AG04450 (cell line): ENCODE results near the gene KLRD1. TPM values are rescaled to one million over a fixed set of nuclear protein-coding genes. Genes with fewer than 3 reads are reported as not detected.
"Not testable (repeated sequence)": the region's sequence is repeated elsewhere in the genome, so short reads cannot be mapped to it uniquely, and the experiment has no call there.

Experiments
- CTCF ChIA-PET: fragments of 300-600, 350-600 bp; formaldehyde crosslinking; extraction: SDS; loops from one replicate; lab custom pipeline; 2022; ENCODE audit warnings: antibody characterized with exemption, inconsistent platforms; lab: Charles Lee
- POLR2A ChIA-PET: fragments of 350-600 bp; formaldehyde crosslinking; extraction: SDS; loops from one replicate; lab custom pipeline; 2021; ENCODE audit warnings: antibody characterized with exemption, inconsistent platforms; lab: Yijun Ruan, JAX
- DNase-seq: peaks from one replicate; pipeline ENCODE4 v3.0.0-alpha.2; 2011; ENCODE audit warnings: low read depth, low spot score
- H3K27ac ChIP-seq: one replicate; pipeline ENCODE4 v1.5.1; 2012; ENCODE audit warnings: low read depth, low read length, control low read depth
- H3K27me3 ChIP-seq: one replicate; pipeline ENCODE4 v1.6.0; 2012; ENCODE audit warnings: low read length; ENCODE audit not compliant: control insufficient read depth, insufficient read depth
- H3K4me3 ChIP-seq: 2 replicates; pipeline ENCODE4 v1.5.1; 2011; ENCODE audit warnings: mild to moderate bottlenecking, low read depth, low read length, control low read depth
- H3K9me3 ChIP-seq: 2 replicates; pipeline ENCODE4 v1.5.1; 2012; ENCODE audit warnings: low read length; ENCODE audit not compliant: control insufficient read depth, insufficient read depth
- polyA plus RNA-seq: library from polyadenylated mRNA; depleted of rRNA; stranded (reverse); fragments of >200 nt; gene quantifications from 2 replicates; pipeline ENCODE4 v1.2.3, GENCODE V29; 2011
- TF ChIP-seq, protein P1 (sequence below): IDR thresholded peaks from 2 replicates; pipeline ENCODE4 v1.5.1; 2011; ENCODE audit warnings: low read depth, low read length, control low read depth, inconsistent platforms

The KLRD1 gene
- polyA plus RNA-seq, 1 experiment, result 0.33 TPM

DNA sequence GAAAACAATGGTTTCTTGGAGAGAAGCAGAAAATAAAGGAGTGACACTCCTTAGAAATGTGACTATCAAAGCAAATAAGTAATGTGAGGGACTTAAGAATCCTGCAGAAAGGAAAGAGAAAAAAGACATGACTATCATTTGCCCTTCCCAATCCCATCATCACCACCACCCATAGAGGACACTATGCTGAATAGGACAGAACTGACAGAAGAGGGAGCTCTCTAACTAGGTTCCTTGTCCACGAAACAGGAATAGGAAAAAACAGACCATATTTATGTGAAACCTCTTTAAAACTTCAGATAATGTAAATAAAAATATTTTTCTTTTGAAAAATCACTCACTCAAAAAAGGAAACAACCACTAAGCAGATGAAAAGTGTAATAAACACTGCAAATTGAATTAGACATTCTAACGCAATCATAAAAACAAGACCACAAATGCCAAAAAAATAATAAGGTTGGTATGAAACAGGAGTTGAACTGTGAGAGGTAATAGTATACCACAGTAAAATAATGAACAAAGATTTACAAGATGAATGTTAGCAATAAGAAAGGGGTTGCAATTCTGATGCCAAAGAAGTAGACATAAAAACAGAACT, 24.1 kb downstream of the KLRD1 start:
- POLR2A ChIA-PET, result no interaction called here
- CTCF ChIA-PET, result interaction anchor here (0.6 to 3.6 kb wide), 7 partner anchors 9 to 583 kb away, joined by 3 to 55 read pairs (median 4); no protein-coding TSS in a partner anchor
- TF ChIP-seq, protein P1, sequence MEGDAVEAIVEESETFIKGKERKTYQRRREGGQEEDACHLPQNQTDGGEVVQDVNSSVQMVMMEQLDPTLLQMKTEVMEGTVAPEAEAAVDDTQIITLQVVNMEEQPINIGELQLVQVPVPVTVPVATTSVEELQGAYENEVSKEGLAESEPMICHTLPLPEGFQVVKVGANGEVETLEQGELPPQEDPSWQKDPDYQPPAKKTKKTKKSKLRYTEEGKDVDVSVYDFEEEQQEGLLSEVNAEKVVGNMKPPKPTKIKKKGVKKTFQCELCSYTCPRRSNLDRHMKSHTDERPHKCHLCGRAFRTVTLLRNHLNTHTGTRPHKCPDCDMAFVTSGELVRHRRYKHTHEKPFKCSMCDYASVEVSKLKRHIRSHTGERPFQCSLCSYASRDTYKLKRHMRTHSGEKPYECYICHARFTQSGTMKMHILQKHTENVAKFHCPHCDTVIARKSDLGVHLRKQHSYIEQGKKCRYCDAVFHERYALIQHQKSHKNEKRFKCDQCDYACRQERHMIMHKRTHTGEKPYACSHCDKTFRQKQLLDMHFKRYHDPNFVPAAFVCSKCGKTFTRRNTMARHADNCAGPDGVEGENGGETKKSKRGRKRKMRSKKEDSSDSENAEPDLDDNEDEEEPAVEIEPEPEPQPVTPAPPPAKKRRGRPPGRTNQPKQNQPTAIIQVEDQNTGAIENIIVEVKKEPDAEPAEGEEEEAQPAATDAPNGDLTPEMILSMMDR, result peak; percentile 89

DNA sequence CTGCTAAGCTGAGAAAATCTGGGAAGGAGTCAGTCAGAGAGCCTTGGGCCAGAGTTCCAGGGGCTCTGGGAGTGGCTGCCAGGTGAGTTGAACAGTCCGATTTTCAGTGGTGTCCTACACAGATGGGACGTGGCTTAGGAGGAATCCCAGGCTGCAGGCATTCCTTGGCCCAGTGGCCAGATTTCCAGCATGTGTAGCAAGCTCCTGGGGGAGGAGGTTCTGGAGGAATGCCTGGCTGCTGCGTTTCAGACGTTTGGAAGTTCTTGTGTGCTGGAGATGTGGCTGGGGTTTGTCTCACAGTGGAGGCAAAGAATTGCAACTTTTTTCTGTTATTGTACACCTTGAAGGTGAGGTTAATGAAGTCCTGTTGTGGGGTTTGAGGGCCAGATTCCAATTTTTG, 28.5 kb downstream of the KLRD1 start:
- CTCF ChIA-PET, H3K4me3 ChIP-seq, H3K27me3 ChIP-seq, POLR2A ChIA-PET, H3K9me3 ChIP-seq, DNase-seq, H3K27ac ChIP-seq: not testable (repeated sequence)

More for the DNA sequence above, 24.1 kb downstream of the KLRD1 start:
- DNase-seq, result peak; percentile 16
- Histone ChIP-seq H3K9me3 (no peaks in the 10 kb centered on the region), H3K27ac (no peak overlapping the region), H3K27me3 (no peaks in the 10 kb centered on the region), H3K4me3 (no peak overlapping the region)

DNA sequence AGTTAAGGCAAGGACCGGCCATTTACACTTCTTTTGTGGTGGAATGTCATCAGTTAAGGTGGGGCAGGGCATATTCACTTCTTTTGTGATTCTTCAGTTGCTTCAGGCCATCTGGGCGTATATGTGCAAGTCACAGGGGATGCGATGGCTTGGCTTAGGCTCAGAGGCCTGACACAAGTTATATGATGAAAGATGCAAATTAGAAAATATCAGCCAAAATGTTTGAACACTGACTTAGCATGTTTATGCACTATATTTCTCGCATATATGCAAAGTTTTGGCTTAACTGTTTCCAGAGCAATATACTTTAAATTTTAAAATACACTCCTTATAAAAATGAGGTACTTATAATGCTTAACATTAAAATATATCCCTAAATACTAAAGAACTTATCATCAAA, 30.8 kb downstream of the KLRD1 start:
- H3K4me3 ChIP-seq, DNase-seq, H3K27me3 ChIP-seq, H3K9me3 ChIP-seq, CTCF ChIA-PET, POLR2A ChIA-PET, H3K27ac ChIP-seq: not testable (repeated sequence)

DNA sequence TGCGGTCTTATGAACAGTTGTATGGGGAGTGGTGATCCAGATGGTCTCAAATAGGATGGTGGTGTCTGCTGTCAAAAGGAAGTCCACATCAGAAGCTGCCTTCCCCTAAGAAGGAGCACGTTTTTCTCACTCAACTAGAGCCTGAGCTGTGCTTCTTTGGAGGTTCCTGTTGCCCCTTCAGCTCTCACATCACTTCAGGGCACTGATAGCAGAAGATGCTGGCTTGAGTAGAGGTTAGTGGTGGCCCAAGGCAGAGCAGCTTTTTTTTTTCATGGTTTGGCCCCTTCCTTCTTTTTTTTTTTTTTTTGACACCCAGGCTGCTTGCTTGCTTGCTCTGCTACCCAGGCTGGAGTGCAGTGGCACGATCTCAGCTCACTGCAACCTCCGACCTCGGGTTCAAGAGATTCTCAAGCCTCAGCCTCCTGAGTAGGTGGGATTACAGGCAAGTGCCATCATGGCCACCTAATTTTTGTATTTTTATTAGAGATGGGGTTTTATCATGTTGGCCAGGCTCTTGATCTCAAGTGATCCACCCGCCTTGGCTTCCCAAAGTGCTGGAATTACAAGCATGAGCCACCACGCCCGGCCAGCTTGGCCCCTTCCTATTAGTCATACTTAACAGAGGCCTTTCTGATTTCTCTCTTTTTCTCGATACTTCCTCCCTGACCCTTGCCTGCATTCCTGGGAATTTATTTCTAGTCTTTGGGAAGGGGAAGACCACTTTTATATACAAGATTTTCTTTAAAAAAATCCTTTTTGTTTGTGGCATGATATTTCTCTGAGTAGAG, 31.6 kb downstream of the KLRD1 start:
- no peak for DNase-seq
- Histone ChIP-seq H3K4me3 (no peak overlapping the region), H3K27ac (no peak overlapping the region)

DNA sequence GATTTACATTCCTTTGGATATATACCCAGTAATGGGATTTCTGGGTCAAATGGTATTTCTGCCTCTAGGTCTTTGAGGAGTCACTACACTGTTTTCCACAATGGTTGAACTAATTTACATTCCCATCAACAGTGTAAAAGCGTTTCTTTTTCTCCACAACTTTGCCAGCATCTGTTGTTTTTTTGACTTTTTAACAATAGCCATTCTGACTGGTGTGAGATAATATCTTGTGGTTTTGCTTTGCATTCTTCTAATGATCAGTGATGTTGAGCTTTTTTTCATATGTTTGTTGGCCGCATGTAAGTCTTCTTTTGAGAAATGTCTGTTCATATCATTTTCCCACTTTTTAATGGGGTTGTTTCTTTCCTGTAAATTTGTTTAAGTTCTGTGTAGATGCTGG, 33.3 kb downstream of the KLRD1 start:
- CTCF ChIA-PET, H3K27ac ChIP-seq, H3K4me3 ChIP-seq, POLR2A ChIA-PET, H3K9me3 ChIP-seq, H3K27me3 ChIP-seq, DNase-seq: not testable (repeated sequence)

More for the DNA sequence above, 31.6 kb downstream of the KLRD1 start:
- CTCF ChIA-PET, result no interaction called here
- TF ChIP-seq, protein P1, result no peak
- POLR2A ChIA-PET, result no interaction called here
- no peaks in the 10 kb centered on the region for H3K27me3 ChIP-seq
- no peaks in the 10 kb centered on the region for H3K9me3 ChIP-seq

DNA sequence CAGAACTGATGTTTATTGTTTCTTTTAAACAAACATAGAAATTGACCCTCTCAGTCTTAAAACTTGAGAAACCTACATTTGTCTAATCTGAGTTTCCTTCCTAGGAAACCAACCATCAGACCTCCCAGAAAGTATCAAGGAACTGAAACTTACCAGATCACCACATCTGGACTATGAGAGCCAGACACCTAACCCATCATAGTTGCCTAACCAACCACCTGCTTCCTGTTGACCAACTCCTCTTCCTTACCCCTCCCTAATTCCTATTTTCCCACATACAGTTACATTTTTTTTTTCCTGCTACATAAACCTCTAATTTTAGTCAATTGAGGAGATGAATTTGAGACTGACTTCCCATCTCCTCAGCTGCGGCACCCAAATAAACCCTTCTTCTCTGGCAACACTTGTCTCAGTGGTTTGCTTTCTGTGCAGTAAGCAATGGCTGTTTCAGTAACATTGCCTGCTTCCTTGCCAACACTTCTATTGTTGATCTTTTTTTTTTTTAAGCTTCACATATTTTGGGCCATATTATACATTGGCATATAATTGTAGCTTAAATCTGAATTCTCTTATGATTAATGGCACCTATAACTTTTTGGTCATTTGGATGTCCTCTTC, 34.3 kb downstream of the KLRD1 start:
- TF ChIP-seq, protein P1, result no peak
- H3K4me3 ChIP-seq, result no peak overlapping the region
- no peaks in the 10 kb centered on the region for H3K9me3 ChIP-seq
- POLR2A ChIA-PET, result no interaction called here
- no peak for DNase-seq
- CTCF ChIA-PET, result interaction anchor here (1.0 kb wide), 1 partner anchor 408 kb away, joined by 4 read pairs; no protein-coding TSS in a partner anchor
- no peak overlapping the region for H3K27ac ChIP-seq
- no peaks in the 10 kb centered on the region for H3K27me3 ChIP-seq

DNA sequence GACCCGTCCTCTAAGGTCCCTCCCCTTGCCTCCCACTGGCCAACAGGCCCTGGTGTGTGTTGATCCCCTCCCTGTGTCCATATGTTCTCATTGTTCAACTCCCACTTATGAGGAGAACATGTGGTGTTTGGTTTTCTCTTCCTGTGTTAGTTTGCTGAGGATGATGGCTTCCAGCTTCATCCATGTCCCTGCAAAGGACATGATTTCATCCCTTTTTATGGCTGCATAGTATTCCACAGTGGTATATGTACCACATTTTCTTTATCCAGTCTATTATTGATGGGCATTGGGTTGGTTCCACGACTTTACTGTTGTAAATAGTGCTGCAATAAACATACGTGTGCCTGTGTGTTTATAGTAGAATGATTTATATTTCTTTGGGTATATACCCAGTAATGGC, 43.8 kb downstream of the KLRD1 start:
- POLR2A ChIA-PET, CTCF ChIA-PET, H3K27ac ChIP-seq, DNase-seq, H3K27me3 ChIP-seq, H3K4me3 ChIP-seq, H3K9me3 ChIP-seq: not testable (repeated sequence)
